Measurements from ENCODE around the gene LIF.

Gene LIF

DNA sequence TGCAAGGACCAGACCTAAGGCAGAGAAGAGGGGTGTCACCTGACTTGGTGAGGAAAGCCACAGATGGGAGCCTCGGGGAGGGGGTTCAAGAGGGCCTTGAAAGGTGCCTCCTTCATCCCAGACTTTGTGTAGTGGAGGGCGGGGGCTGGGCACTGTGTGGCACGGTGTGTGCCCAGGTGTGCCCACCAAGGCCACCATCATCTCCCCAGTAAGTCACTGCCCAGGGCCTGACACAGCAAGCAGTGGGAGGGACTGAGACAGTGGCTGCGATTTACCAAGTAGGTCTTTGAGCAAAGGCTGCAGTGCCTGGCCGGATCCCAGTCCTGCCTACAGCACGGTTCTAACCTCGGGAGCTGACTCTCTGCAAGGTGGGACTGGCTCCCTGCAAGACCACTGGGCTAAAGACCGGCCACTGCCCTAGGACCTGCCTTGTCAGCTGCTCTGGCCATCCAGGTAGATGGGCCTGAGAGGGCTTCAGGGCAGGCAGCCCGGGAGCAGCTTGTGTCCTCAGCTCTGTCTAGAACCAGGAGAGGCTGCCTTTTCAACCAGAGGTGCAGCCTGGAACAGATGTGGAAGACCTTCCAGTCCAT lies 18.7 kb upstream of the LIF start:
- TF ChIP-seq, protein P1, sequence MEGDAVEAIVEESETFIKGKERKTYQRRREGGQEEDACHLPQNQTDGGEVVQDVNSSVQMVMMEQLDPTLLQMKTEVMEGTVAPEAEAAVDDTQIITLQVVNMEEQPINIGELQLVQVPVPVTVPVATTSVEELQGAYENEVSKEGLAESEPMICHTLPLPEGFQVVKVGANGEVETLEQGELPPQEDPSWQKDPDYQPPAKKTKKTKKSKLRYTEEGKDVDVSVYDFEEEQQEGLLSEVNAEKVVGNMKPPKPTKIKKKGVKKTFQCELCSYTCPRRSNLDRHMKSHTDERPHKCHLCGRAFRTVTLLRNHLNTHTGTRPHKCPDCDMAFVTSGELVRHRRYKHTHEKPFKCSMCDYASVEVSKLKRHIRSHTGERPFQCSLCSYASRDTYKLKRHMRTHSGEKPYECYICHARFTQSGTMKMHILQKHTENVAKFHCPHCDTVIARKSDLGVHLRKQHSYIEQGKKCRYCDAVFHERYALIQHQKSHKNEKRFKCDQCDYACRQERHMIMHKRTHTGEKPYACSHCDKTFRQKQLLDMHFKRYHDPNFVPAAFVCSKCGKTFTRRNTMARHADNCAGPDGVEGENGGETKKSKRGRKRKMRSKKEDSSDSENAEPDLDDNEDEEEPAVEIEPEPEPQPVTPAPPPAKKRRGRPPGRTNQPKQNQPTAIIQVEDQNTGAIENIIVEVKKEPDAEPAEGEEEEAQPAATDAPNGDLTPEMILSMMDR (IDR thresholded peaks at IDR 0.05; ENCODE audit: insufficient read depth, low read length): no peak
- TF ChIP-seq SPI1 (IDR thresholded peaks at IDR 0.05; ENCODE audit: borderline replicate concordance, low read depth) (no peak), POLR2AphosphoS5 (IDR thresholded peaks at IDR 0.05; ENCODE audit: low read depth) (no peak), REST (IDR thresholded peaks at IDR 0.05; ENCODE audit: insufficient replicate concordance, low read depth) (no peak), GABPA (IDR thresholded peaks at IDR 0.05; ENCODE audit: low read depth) (no peak)
- H3K27ac ChIP-seq (replicated peaks): peak overlapping the region; percentile 90
- no peak overlapping the region for H3K4me3 ChIP-seq (replicated peaks; ENCODE audit: insufficient read depth, low read length)

GRCh38 chr22:30263883-30264282 lies 17.3 kb upstream of the LIF start:
- no peak for TF ChIP-seq POLR2AphosphoS5 (IDR thresholded peaks at IDR 0.05; ENCODE audit: low read depth)
- TF ChIP-seq REST (IDR thresholded peaks at IDR 0.05; ENCODE audit: insufficient replicate concordance, low read depth): no peak
- no peak for TF ChIP-seq SPI1 (IDR thresholded peaks at IDR 0.05; ENCODE audit: borderline replicate concordance, low read depth)
- TF ChIP-seq, protein P1 (IDR thresholded peaks at IDR 0.05; ENCODE audit: insufficient read depth, low read length): no peak
- no peak for TF ChIP-seq GABPA (IDR thresholded peaks at IDR 0.05; ENCODE audit: low read depth)
- no peak for DNase-seq (ENCODE audit: low read depth in 1 of 2, low spot score in 1 of 2)
- Histone ChIP-seq H3K27me3 (ENCODE audit: insufficient read depth, poor library complexity, severe bottlenecking) (no peaks in the 10 kb centered on the region), H3K4me3 (replicated peaks; ENCODE audit: insufficient read depth, low read length) (no peak overlapping the region), H3K27ac (replicated peaks) (no peak overlapping the region)

More for the DNA sequence above, 18.7 kb upstream of the LIF start:
- no peak for DNase-seq (ENCODE audit: low read depth in 1 of 2, low spot score in 1 of 2)
- H3K27me3 ChIP-seq (ENCODE audit: insufficient read depth, poor library complexity, severe bottlenecking): no peaks in the 10 kb centered on the region

DNA sequence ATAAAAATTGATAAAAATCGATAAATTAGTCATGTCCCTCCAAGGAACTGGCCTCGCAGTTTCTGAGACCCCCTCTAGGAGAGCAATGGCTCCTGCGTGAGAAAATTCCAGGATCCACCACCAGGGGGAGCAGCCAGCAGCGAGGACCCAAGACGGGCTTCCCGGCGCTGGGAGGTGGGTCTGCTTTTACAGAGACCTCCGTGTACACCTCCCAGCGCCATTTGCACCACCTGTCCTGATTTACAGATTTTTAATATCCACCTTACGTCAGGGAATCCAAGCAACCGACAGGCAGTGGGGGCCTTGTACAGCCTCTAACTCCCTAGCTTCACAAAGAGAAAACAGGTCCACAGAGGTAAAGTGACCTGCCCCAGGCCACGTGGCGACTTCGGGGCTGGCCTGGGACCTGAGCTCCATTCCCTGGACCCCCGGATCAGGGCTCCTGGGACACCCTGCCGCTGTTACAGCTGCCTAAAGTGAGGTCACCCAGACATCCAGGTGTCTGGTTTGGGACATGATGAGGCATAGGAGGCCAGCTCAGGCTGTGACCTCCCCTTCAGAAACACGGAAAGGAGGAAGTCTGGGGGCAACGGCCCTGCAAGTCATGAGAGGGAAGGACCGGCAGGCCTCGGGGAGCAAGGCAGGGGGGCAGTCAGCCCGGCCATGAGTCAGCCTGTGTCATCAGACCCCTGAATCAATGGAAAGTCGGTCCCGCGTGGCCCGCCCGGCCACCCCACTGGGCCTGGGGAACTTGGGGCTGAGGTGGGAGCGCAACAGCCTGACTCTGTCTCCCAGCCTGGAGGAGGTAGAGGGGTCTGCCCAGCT lies 16.6 kb upstream of the LIF start:
- TF ChIP-seq POLR2AphosphoS5 (IDR thresholded peaks at IDR 0.05; ENCODE audit: low read depth) (peak; percentile 39; the same call in 1 of the 2 replicates), SPI1 (IDR thresholded peaks at IDR 0.05; ENCODE audit: borderline replicate concordance, low read depth) (peak; percentile 77; the same call in 1 of the 2 replicates), REST (IDR thresholded peaks at IDR 0.05; ENCODE audit: insufficient replicate concordance, low read depth) (no peak), GABPA (IDR thresholded peaks at IDR 0.05; ENCODE audit: low read depth) (no peak)
- TF ChIP-seq, protein P1 (IDR thresholded peaks at IDR 0.05; ENCODE audit: insufficient read depth, low read length): peak; percentile 75
- Histone ChIP-seq H3K27ac (replicated peaks) (peak overlapping the region; percentile 23), H3K27me3 (ENCODE audit: insufficient read depth, poor library complexity, severe bottlenecking) (no peaks in the 10 kb centered on the region), H3K4me3 (replicated peaks; ENCODE audit: insufficient read depth, low read length) (no peak overlapping the region)
- peak in 1 of 2 experiments; percentile 74 for DNase-seq (ENCODE audit: low read depth in 1 of 2, low spot score in 1 of 2)
